T-helper 22 cell (primary cell): ENCODE data around the gene NPPB.
A peak's percentile ranks its signal among the peaks of the same experiment; 100 is the strongest.

Experiments used
- DNase-seq: peaks from one replicate; pipeline ENCODE4 v3.0.0-alpha.2; 2020; ENCODE audit warnings: low read depth

The NPPB gene

DNA sequence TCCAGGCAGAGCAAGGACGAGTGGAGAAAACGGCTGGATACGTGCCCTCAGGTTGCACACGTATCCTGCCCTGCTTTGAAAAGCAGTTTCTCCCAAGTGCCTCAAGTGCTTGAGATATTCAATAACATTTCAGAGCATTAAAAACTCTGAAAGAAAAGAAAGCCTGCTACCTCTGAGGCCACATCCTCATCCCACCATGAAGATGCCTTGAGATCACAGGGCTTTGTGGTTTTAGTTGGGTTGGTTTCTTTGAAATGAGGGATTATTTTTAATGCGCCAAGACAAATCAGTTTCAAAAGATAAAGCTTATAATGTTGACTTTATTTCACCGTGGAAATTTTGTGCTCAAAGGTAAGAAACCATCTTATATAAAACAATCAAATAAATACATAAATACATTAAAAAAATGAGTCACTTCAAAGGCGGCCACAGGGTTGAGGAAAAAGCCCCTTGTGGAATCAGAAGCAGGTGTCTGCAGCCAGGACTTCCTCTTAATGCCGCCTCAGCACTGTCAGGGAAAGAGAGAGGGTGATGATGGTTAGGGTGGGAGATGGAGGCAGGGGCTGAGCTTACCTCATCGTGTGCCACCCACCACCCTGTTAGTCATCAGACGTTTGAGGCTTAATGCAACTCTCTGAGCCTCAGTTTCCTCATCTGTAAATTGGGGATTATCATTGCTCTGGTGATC, 1.4 kb downstream of the NPPB start:
- no peak for DNase-seq

DNA sequence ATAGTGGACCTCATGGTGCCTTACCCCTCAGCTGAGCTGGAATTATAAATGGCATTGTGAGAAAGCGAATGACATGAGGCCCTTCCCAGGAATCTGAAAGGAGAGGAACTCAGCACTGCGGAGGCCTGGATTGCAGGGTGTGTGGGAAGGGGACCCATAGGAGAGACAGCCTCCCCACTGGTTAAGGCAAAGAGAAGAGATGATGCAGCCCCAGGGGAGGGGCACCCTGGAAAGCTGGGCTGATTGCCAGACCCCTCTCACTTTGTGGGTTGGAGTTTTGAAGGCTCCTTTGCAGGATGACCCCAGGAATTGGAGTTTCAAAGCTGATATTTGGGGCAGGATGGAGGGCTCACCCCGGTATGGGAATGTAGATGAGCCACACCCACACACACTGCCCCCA, 2.0 kb downstream of the NPPB start:
- DNase-seq, result no peak

DNA sequence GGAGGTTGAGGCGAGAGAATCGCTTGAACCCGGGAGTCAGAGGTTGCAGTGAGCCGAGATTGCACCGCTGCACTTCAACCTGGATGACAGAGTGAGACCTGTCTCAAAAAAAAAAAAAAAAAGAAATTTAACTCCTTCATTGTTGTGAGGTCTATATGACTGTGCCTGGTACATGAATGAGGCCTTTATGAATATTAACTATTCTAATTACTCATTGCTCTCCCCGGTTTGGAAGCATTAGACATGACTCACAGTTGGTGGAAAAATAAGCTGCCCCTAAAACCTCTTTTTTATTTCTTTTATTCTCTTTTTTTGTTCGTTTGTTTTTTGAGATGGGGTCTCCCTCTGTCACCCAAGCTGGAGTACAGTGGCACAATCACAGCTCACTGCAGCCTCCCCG, 3.3 kb downstream of the NPPB start:
- no peak for DNase-seq

DNA sequence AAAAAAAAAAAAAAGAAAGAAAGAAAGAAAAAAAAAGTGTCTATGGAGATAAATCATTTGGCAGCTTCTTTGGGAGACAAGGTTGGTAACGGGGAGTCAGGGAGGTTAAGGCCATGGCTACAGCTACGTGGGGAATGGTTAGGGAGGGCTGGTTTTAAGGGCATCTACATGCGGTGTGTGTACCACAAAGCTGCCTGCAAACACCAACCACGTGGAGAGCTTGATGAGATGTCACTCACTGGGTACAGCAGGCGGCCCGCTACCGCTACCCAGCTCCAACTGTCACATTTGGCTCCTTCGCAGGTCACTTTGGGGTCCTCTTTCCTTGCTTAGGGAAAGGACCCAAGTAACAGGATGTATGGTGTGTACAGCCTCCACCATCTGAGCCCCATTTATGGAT, 4.2 kb downstream of the NPPB start:
- DNase-seq, result no peak

DNA sequence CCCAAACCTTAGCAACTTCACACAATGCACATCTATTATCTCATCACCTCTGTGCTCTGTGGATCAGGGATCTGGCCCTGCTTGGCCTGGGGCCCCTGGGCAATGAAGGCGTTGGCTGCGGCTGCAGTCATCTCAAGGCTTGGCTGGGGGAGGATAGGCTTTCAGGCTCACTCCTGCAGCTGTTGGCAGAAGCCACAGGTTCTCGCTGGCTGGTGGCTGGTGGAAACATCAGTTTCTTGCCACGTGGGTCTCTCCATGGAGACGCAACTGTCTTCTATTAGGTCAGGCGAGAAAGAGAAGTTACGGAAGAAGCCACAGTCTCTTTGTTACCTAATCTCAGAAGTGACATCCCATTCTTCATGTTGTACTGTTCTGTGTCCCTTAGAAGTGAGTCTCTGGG, 7.6 kb downstream of the NPPB start:
- DNase-seq, result no peak

DNA sequence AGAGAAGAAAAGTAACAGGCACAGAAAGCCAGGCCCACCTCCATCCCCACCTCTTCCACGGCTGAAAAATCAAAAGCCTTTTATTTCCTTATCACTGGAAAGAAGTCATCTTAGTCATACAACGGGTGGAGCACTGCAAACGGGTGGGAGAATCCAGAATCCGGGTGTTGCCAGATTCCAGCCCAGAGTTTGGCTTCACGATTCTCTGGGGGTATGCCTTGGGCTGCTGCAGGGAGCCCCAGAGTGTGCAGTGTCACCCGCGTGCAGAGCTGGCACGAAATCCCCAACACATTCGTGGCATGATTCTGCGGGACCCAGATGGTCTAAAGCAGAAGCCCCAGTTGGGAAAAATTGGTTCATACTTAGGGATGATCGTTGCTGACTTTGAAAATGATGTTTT, 8.6 kb downstream of the NPPB start:
- no peak for DNase-seq

DNA sequence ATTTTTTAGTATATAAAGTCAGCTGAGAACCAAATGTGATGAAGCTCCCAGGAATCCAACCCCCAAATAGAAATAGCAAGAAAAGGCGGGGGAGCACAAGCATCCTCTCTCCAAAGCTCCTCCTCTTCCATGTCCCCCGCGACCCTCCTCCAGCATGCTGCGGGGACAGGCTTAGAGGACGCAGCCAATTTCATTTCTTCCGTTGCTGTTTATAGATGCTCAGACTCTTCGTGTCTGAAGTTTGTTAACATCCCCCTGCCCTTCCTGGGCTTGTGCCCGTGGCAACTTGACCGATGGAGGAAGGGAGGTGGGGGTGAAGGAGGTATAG, 10.4 kb downstream of the NPPB start:
- DNase-seq, result no peak

DNA sequence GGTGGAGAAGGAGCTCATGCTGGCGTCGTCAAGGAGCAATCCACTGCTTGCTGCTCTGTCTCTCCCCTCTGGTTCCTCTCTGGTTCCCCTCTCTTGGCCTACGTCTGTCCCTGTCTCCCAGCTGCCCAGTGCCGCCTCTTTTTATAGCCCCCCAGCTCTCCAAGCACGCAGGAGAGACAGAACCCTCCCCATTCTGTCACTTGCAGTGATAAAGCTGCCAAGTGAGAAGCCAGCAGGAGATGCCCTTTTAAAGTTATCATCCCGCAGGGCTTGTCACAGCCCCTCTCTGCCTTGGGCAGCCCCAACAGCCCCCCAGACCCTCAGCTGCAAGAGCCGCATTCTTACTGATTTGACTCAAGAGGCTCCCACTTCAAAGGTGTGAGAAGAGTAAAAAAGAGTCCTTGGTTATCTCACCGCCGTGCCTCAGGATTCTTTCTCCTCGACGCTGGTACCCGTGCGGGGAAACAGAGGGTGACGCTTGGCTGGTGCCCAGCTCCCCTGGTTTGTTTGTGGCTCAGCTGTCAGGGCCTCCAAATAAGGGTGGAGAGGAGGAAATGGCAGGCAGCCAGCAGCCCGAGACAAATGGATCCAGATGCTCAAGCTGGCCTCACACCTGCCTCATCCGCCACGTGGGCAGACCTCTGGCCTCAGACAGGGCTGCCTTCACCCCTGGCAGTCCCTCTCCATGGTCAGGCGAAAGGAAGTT, 10.9 kb downstream of the NPPB start, which contains the start of gene NPPA:
TSS of gene NPPA (minus strand) at position 117 of the 706 bp plus-strand sequence. CDS start at position 18, 99 bp downstream.
- no peak for DNase-seq

DNA sequence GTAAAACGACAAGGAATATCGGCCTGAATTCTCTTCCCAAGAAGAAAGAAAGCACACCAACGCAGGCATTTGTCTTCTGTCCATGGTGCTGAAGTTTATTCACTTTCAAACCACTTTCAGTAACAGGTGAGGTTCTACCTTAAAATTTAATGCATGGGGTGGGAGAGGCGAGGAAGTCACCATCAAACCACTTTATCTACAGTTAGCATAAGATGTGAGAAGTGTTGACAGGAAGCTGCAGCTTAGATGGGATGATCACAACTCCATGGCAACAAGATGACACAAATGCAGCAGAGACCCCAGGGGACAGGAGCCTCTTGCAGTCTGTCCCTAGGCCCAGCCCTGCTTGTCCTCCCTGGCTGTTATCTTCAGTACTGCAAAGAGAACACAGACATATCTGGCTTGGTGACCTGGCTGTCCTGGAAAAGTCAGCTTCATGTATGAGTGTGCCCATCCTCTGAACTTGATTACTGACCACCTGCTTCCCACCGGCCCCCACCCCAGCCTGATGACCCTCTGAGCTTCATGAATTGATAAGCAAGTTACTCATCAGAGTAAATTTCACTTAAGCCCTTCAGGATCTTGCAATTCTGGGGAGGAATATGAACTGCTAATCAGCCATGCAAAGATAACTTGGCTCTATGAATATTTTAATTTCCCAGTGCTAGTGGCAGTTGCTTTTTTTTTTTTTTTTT, 13.0 kb downstream of the NPPB start:
- no peak for DNase-seq

DNA sequence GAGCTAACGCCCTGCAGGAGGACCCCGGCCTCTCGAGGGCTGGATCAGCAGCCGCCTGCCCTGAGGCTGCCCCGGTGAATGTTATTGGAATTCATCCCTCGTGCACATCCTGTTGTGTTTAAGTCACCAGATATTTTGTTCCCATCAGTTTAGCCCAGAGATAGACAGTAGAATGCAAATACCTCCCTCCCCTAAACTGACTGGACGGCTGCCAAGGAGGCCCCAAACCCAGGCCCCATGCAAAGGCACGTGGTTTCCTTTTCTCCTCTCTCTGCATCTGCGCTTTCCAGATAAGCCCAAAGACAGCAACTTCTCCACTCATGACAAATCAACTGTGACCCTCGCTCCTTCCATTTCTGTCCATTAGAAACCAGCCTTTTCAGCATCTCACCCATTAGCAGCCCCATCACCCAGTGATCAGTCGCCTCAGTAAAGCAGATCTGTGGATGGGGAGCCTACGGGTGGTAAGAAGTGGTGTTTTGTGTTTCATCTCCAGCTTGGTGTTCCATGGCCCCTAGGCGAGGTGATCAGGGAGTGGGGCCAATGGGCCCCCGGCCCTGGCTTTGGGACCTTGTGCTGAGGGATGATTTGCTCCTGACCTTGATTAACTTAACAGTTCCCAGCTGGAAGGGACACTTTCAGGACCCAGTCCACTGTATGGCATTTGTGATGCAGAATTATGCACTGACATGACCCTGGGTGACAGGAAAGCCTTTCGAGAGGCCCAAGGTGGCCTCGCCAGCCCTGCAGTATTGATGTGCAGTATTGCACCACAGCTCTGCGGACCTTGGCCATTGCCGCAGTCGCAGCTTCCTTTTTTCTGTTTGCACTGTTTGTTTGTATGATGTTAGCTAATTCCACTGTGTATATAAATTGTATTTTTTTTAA, 16.3 kb downstream of the NPPB start:
- no peak for DNase-seq

DNA sequence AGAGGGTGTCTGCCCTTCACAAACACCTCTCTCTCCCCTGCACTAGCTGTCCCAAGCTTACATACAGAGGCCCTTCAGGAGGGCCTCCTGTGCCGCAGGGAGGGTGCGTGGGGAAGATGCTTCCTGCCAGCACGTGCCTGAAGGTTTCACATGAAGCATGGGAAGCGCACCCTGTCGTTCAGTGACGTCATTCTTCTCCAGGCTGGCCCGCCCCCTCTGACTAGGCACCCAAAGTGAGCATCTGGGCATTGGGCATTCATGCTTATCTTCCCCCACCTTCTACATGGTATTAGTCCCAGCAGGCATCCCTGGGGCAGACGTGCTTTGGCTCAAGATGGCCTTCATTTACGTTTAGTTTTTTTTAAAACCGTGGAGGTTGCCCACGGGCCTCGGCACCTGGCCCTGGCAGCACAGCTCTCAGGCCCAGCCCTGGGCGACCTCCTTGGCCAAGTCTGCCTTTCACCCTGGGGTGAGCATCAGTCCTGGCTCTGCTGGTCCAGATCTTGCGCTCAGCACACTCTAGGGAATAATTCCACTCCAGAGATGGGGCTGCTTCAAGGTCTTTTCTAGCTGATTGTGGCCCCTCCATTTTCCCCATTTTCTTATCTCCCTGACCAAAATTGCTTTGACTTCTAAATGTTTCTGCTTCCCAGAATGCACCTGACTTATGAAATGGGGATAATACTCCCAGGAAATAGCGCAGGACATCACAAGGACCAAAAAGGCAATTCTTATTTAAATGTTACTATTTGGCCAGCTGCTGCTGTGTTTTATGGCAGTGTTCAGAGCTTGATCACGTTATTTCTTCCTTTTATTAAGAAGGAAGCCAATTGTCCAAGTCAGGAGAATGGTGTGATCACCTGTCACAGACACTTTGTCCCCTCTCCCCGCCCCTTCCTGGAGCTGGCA, 17.2 kb downstream of the NPPB start:
- DNase-seq, result no peak

DNA sequence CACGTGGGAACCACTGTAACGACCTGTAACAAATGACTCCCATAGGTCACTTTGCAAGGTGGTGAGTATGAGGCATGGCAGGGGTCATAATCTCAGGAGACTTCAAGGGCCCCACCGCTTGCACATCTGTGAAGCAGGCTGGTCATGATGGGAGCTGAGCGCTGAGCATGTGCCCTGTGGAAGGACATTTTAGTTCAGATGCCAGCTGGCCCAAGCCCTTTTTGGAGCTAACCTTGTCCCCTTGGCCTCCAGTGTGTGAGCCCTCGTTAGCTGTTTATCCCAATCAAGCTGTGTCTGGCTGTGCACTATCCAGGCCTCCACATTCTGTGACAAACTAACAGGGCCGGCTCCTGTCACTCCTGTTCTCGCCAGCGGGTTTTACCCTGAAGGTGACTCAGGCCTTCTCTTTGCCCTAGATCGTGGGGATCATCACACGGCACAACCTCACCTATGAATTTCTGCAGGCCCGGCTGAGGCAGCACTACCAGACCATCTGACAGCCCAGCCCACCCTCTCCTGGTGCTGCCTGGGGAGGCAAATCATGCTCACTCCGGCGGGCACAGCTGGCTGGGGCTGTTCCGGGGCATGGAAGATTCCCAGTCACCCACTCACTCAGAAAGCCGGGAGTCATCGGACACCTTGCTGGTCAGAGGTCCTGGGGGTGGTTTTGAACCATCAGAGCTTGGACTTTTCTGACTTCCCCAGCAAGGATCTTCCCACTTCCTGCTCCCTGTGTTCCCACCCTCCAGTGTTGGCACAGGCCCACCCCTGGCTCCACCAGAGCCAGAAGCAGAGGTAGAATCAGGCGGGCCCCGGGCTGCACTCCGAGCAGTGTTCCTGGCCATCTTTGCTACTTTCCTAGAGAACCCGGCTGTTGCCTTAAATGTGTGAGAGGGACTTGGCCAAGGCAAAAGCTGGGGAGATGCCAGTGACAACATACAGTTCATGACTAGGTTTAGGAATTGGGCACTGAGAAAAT, 18.7 kb downstream of the NPPB start:
- no peak for DNase-seq

DNA sequence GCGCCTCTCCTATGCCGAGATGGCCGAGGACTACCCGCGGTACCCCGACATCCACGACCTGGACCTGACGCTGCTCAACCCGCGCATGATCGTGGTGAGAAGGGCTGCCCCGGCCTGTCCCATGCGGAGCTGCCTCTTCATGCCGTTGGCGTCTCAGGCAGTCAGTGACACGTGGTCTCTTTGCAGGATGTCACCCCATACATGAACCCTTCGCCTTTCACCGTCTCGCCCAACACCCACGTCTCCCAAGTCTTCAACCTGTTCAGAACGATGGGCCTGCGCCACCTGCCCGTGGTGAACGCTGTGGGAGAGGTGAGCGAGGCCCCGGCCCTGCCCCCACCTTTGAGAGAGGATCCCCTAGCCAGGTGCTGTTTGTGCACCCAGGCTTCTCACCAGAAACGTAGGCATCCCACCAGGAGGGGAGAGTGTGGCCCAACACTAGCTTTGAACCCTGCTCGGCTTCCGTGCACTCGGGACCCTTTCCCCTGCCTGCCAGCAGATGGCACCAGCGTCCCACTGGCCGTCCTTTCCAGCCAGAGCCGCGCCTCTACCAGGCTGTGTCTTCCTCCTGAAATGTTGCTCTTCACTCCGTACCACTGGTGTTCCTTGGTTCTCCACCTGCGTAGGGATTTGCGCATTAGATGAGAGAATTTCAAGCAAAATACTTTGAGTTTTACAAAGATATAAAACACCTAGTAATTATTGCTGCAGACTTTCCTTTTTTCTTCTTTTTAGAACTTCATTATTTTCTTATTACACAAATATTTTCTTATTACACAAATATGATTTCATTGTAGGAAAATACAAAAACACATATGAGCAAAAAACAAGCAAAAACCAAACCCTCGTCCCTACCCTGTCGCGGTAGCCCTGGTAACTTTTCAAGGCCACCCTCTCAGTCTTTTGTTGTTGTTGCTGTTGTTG, 20.1 kb downstream of the NPPB start:
- DNase-seq, result peak; percentile 33

DNA sequence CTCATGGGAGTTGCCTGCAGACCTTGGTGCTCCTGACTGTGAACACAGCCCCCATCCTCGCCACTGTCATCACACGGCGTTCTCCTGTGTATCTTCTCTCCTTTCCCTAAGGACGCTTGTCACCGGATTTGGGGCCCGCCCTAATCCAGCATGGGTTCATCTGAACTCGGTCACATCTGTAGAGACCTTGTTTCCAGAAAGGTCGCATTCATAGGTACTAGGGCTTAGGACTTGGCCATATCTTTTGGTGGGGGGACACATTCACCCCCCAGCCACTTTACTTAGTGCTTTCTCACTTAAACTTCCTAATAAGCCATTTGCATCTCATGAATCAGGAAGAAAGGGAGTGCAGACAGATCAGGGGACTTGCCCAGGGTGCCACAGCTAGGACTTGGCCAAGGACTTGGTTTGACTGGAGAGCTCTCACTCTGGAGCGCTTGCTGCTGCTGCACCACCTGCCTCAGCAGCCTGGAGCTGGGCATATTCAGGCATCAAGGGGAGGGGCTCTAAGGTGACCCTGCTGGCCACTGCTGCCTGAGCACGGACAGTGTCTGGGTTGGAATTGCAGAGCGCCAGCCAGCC, 20.9 kb downstream of the NPPB start:
- DNase-seq, result no peak

DNA sequence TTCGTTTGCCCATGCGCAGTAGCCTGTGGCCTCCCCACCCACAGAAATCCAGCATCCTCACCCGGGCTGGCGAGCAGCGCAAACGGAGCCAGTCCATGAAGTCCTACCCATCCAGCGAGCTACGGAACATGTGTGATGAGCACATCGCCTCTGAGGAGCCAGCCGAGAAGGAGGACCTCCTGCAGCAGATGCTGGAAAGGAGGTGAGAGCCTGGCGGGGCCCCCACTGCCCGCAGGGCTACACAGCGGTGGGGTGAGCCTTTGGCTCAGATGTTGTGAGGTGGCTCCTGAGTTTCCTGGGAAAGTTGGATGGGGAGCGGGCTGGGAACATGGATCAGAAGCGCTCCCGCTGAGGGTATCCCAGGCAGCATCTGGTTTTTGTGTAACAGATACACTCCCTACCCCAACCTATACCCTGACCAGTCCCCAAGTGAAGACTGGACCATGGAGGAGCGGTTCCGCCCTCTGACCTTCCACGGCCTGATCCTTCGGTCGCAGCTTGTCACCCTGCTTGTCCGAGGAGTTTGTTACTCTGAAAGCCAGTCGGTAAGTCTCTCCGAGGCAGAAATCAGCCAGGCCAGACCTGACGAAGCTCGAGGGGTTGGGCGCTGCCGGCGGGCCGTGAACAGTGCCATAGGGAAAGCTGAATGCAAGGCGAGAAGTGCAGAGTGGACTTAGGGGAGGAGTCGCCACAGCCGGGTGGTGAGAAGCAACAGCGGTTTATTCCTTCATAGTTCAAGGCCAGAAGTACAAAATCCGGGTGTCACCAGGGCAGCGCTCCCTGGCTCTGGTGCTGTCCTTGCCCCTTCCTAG, 21.6 kb downstream of the NPPB start:
- no peak for DNase-seq

DNA sequence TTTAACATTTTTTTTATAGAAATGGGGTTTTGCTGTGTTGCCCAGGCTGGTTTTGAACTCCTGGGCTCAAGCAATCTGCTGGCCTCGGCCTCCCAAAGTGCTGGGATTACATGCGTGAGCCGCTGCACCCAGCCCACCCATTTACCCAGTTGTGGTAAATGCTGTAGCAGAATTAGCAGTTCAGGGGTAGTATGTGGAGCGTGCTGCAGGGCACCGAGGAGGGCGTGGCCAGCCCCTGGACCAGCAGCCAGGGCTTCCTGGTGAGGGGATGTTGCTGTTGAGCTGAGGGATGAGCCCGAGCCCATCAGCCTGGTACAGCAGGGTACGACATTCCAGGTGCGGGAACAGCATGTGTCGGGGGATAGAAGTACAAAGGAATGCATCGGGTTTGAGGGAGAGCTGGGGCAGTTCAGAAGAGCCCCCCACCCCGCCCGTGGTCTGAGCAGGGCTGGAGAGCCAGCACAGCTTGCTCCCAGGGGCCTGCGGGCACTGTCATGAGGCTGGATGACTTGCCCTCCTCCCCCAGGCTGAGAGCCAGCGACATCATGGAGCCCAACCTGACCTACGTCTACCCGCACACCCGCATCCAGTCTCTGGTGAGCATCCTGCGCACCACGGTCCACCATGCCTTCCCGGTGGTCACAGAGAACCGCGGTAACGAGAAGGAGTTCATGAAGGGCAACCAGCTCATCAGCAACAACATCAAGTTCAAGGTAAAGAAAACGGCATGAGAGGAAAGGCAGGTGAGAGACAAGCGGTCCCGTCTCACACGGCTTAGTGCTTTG, 23.1 kb downstream of the NPPB start:
- DNase-seq, result no peak

DNA sequence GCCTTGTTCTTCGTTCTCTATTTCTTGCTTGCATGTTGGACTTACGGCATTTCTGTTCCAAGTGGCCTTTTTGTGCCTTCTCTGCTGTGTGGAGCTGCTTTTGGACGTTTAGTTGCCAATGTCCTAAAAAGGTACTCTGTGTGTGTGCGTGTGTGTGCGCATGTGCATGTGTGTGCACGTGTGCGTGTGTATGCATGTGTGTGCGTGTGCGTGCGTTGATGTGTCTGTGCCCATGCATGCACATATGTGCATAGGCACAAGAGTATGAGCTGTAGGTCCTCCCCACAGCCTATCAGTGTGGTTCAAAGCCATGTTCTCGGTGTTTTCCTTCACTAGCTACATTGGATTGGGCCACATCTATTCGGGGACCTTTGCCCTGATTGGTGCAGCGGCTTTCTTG, 24.8 kb downstream of the NPPB start:
- DNase-seq, result no peak
